AG09309 (cell line): ENCODE data around the gene FBXO21.

Experiments
- DNase-seq: peaks from one replicate; pipeline ENCODE4 v3.0.0-alpha.2; 2010; ENCODE audit warnings: low read depth
- H3K4me3 ChIP-seq: 2 replicates; pipeline ENCODE4 v1.5.1; 2011; ENCODE audit warnings: mild to moderate bottlenecking, low read depth, low read length, moderate library complexity; ENCODE audit not compliant: control insufficient read depth
- TF ChIP-seq, protein P1 (sequence below): IDR thresholded peaks from 2 replicates; pipeline ENCODE4 v1.5.1; 2011; ENCODE audit warnings: mild to moderate bottlenecking, low read depth, low read length, inconsistent platforms; ENCODE audit not compliant: insufficient read depth, control insufficient read depth; ENCODE audit errors: missing control alignments

FBXO21 gene

GRCh38 chr12:117165342-117165741, 24.9 kb downstream of the FBXO21 start:
- DNase-seq = no peak
- no peak overlapping the region for H3K4me3 ChIP-seq
- TF ChIP-seq, protein P1, sequence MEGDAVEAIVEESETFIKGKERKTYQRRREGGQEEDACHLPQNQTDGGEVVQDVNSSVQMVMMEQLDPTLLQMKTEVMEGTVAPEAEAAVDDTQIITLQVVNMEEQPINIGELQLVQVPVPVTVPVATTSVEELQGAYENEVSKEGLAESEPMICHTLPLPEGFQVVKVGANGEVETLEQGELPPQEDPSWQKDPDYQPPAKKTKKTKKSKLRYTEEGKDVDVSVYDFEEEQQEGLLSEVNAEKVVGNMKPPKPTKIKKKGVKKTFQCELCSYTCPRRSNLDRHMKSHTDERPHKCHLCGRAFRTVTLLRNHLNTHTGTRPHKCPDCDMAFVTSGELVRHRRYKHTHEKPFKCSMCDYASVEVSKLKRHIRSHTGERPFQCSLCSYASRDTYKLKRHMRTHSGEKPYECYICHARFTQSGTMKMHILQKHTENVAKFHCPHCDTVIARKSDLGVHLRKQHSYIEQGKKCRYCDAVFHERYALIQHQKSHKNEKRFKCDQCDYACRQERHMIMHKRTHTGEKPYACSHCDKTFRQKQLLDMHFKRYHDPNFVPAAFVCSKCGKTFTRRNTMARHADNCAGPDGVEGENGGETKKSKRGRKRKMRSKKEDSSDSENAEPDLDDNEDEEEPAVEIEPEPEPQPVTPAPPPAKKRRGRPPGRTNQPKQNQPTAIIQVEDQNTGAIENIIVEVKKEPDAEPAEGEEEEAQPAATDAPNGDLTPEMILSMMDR = no peak

GRCh38 chr12:117162633-117163032, 27.6 kb downstream of the FBXO21 start:
- H3K4me3 ChIP-seq = no peak overlapping the region
- no peak for DNase-seq
- TF ChIP-seq, protein P1 = no peak

- no peak overlapping the region for H3K4me3 ChIP-seq
- TF ChIP-seq, protein P1 = no peak
- no peak for DNase-seq
These were observed 28.1 kb downstream of the FBXO21 start for GRCh38 chr12:117162167-117162539.

GRCh38 chr12:117161460-117162166, 28.7 kb downstream of the FBXO21 start:
- H3K4me3 ChIP-seq = no peak overlapping the region
- no peak for DNase-seq
- TF ChIP-seq, protein P1 = no peak

DNA sequence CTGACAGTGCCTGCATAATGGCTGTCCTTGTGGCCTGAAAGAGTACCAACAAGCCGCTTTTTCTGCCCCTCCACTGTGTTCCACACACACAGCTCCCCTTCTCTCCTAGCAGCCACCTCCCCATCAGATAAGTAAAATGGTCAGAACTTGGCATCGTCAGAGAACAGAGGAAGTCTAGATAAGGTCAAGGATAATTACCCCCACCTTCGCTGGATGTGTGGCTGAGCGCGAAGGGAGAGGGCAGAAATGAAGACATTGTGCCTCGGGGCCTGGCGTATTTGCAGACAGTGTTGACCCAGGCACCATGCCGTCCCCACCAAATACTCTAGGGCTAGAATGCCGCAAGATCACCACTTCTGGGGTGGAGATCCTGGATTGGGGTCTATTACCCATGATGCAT, 30.6 kb downstream of the FBXO21 start:
- no peak overlapping the region for H3K4me3 ChIP-seq
- DNase-seq = no peak
- TF ChIP-seq, protein P1 = no peak

DNA sequence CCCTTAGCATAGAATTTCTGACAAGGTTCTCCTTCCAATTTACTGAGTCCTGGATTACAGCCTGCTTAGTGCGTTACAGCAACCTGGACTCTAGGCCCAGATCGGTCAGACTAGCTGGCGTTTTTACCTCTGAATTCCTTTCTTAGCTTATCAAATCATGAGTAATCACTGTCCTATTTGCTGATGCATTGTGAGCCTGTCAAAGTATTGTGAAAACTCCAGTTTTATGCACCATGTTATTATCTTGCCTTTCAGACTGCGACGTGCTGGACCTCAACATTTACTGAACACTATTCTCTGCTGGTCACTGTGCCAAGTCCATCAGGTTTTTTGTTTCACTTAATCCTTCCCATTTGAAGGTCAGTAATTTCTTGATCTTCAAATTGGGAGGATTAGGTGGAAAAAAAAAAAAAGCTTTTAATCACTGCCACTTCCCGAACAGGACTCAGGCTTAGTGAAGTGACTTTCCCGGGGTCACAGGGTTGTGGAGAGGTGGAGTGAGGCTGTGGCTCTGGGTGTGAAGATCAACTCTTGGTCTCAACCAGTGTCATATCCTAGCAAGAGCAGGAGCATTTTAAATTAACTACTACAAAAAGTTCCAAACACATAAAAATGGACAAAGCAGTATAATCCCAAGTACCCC, 31.2 kb downstream of the FBXO21 start:
- H3K4me3 ChIP-seq = no peak overlapping the region
- TF ChIP-seq, protein P1 = no peak
- DNase-seq = no peak
